ENCODE measurements around the gene UBASH3B.
A peak's percentile ranks its signal among the peaks of the same experiment; 100 is the strongest.
"Not testable (repeated sequence)": the region's sequence is repeated elsewhere in the genome, so short reads cannot be mapped to it uniquely, and the experiment has no call there.

UBASH3B gene

DNA sequence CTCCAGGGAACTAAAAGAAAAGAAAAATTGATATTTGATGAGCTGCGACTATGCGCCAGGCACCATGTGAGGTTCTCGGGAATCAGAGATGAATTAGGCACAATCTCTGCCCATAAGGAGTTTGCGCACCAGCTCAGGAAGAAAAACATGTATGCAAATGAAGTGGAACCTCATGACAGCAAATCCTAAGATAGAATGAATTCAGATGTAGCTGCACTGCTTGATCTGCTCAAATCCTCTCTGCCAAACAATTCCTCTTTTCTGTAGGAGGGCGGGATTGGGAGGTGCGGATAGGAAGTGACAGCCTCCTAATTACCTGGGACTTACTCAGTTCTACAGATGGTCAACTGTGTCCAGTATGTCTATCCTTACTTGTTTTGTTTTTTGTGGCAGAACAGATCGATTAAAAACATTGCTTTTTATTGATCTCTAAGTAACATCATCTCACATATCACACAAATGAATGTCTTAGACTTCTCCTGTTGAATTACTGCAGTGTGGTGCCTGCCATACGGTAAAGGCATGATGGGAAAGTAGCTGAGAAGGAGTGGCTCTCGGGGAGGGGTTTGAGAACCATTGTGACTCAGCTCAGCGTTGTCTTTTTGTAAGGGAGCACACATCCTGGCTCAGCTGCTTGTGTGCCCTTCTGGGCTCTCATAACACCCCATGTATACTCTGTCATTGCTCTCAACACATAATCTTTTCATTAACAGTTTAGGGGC lies 196.7 kb downstream of the UBASH3B start:
- peak; percentile 7 for DNase-seq (ENCODE audit: low read depth)

DNA sequence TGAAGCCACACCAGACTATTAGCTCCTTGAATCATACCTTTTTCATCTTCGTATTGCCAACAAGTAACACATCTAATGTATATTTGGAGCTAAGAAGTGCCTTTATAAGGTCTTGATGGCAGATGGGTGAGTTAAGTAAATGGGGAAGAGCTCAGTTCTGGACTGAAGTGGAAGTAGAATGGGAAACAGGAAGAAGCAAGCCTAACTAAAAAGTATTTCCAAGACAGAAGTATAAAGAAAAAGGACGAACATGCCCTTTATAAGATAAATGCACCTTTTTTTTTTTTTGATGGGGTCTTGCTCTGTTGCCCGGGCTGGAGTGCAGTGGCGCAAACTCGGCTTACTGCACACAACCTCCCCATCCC lies 197.3 kb downstream of the UBASH3B start:
- no peak for DNase-seq (ENCODE audit: low read depth)

DNA sequence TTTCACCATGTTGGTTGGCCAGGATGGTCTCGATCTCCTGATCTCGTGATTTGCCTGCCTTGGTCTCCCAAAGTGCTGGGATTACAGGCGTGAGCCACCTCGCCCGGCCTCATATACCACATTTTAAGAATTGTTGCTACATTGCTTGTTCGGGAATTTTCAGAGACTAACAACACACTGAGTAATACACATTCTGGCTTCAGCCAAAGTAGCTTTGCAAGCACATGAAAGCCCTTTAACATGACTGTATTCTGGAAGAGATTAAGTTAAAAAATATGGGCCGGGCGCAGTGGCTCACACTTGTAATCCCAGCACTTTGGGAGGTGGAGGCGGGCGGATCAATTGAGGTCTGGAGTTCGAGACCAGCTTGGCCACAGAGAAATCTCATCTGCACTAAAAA lies 197.7 kb downstream of the UBASH3B start:
- no peak for DNase-seq (ENCODE audit: low read depth)

DNA sequence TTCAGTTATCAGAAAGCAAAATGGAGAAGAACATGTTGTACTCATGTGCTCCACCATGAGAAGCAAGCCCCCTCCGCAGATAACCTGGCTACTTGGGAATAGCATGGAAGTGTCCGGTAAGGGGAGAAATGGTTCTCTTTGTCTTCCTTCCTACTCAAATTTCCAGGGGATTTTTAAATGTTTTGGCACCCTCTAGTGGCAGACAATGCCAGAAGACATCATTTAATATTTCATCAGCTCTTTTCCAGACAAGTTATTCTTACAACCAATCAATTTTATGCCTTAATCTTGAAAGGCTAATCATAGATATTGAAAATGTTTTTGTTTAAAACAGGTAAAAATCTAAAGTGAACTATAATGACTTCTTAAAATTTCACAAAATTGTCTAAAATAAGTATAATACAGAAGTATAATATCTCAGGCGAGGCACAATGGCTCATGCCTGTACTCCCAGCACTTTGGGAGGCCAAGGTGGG lies 198.5 kb downstream of the UBASH3B start:
- no peak for DNase-seq (ENCODE audit: low read depth)

DNA sequence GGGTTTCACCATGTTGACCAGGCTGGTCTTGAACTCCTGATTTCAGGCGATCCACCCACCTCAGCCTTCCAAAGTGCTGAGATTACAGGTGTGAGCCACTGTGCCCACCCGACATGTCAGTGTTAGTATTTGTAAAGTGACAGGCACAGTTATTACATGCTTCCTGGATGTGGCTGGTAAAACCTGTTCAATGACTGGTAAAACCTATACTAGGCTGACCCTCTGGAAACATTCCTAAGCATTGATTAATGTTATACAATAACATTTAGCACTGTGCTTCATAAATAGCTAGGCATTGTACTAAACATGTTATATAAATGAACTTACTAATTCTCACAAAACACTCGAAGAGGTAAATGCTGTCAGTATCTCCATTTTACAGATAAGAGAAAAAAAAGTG lies 206.1 kb downstream of the UBASH3B start:
- no peak for DNase-seq (ENCODE audit: low read depth)

DNA sequence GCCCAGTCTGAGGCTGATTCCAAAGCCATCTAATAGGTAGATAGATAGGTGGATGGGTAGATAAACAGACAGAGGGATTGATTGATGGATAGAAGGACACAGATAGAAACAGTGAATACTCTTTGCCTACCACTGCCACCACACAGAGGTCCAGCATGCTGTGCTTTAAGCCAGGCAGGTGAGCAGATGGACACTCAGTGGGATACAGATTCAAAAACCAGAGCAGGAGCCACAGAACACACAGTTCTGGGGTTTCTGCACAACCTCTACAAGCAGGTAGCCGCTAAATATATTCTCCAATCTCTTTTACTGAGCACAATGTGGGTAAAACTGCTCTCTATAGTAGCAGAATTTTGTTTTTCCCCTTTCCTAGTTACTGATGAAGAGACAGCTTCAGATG lies 206.6 kb downstream of the UBASH3B start:
- no peak for DNase-seq (ENCODE audit: low read depth)

DNA sequence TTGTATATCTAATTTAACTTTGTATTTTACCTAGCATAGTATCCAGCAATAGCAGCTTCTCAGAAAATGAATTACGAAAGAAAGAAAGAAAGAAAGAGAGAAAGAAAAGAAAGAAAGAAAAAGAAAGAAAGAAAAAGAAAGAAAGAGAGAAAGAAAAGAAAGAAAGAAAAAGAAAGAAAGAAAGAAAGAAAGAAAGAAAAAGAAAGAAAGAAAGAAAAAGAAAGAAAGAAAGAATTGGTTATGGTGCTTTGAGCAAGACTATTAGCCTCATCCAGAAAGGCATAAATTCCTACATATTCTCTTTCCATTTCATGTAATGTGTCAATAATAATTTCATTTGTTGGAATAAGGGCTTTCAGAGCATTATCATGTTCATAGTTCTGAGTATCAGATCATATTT lies 207.6 kb downstream of the UBASH3B start:
- not testable (repeated sequence) for DNase-seq (ENCODE audit: low read depth)

DNA sequence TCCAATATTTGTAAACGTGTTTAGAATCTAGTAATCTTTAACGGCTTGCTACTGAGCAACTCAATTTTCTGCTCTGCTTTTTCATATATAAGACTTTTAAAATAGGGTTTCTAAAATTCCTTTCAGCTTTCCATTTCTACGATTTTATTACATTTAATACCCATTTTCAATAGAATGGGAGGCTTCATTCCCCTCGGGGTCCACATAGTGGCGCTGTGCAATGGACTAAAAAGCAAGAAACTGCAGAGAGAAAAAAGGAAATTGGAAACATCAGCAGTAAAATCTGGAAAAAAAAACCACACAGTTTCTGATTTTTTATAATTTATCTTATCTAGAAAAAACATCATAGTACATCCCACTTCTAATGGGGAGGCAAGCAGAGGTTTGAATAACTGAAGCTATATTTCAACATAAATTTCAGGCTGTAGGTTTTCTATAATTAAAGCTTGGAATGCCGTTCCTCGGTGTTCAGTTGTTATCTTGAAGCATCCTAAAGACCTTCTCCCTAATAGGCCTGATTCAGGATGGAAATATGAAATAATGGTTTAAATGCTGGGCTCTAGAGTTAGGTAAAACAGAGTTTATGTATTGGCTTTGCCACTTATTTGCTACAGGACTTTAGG lies 208.3 kb downstream of the UBASH3B start:
- DNase-seq (ENCODE audit: low read depth) = no peak

Data from activated T-helper 1 cell treated with Interleukin-2 at 50 U/mL for 16 hours (primary cell).